GM21529 (cell line): ENCODE results near the gene PXDN.
"Not testable (repeated sequence)": the region's sequence is repeated elsewhere in the genome, so short reads cannot be mapped to it uniquely, and the experiment has no call there.

Experiments used
- ATAC-seq: cut with Tn5 transposase; IDR thresholded peaks from one replicate; pipeline ENCODE4 v1.9.1; 2021; ENCODE audit not compliant: unreplicated experiment

PXDN gene

GRCh38 chr2:1688161-1688560 lies 56.2 kb downstream of the PXDN start:
- ATAC-seq: no peak

- ATAC-seq: no peak
Observed at GRCh38 chr2:1687254-1687653, 57.1 kb downstream of the PXDN start.

- no peak for ATAC-seq
Observed at GRCh38 chr2:1686784-1687105, 57.6 kb downstream of the PXDN start.

- no peak for ATAC-seq
Observed at GRCh38 chr2:1685957-1686783, 58.1 kb downstream of the PXDN start.

GRCh38 chr2:1685078-1685956 lies 59.0 kb downstream of the PXDN start:
- ATAC-seq: no peak

GRCh38 chr2:1683297-1683696 lies 61.0 kb downstream of the PXDN start:
- ATAC-seq: no peak

GRCh38 chr2:1682181-1682440 lies 62.2 kb downstream of the PXDN start:
- no peak for ATAC-seq

GRCh38 chr2:1681323-1682180 lies 62.8 kb downstream of the PXDN start:
- no peak for ATAC-seq

GRCh38 chr2:1681017-1681318 lies 63.3 kb downstream of the PXDN start:
- ATAC-seq: no peak

GRCh38 chr2:1680222-1681016 lies 63.9 kb downstream of the PXDN start:
- no peak for ATAC-seq

GRCh38 chr2:1679488-1680039 lies 64.8 kb downstream of the PXDN start:
- not testable (repeated sequence) for ATAC-seq

GRCh38 chr2:1679065-1679464 lies 65.2 kb downstream of the PXDN start:
- ATAC-seq: not testable (repeated sequence)

GRCh38 chr2:1678609-1679008 lies 65.7 kb downstream of the PXDN start:
- ATAC-seq: no peak

GRCh38 chr2:1677821-1678165 lies 66.5 kb downstream of the PXDN start:
- ATAC-seq: no peak

GRCh38 chr2:1676913-1677820 lies 67.1 kb downstream of the PXDN start:
- ATAC-seq: no peak

- ATAC-seq: no peak
Observed at GRCh38 chr2:1676091-1676912, 68.0 kb downstream of the PXDN start.

GRCh38 chr2:1675633-1676032 lies 68.7 kb downstream of the PXDN start:
- no peak for ATAC-seq

- ATAC-seq: no peak
Observed at GRCh38 chr2:1674766-1675397, 69.4 kb downstream of the PXDN start.
